K562 (cell line): Measurements from ENCODE around the gene NDUFA13. TPM values are rescaled to one million over a fixed set of nuclear protein-coding genes. Genes with fewer than 3 reads are reported as not detected.

Source experiments
- ATAC-seq: fragments of 200-7000 bp; cut with Tn5 transposase; 3 replicates; pipeline ENCODE4 v1.9.1; 2020; ENCODE audit warnings: moderate library complexity
- BruUV-seq: library from RNA; stranded (reverse); fragments of 400-500 nt; replicated peaks from 2 replicates; lab custom pipeline; 2021; lab: Mats Ljungman, UMichigan
- CTCF ChIA-PET: fragments of 300-600 bp; formaldehyde crosslinking; extraction: SDS; loops from one replicate; lab custom pipeline; 2021; ENCODE audit warnings: low intra/inter-chr PET ratio; lab: Yijun Ruan, JAX
- POLR2A ChIA-PET: fragments of 300-600, 350-650 bp; sonication (Branson Sonifier 250); formaldehyde crosslinking; extraction: SDS; loops from one replicate; lab custom pipeline; 2021; ENCODE audit warnings: antibody characterized with exemption, inconsistent platforms; lab: Yijun Ruan, JAX
- DNase-seq, 4 experiments: peaks; one replicate each; pipeline versions ENCODE4 v3.0.0 to v3.0.0-alpha.2; 2011 to 2018; ENCODE audit warnings: low spot score in 3 of 4, mixed read lengths in 3 of 4; ENCODE audit errors: extremely low read depth in 1 of 4
- FAIRE-seq: peaks from 2 replicates; lab custom pipeline; 2011; peaks lifted over from hg19 to GRCh38; lab: Jason Lieb, UNC
- H2AFZ ChIP-seq: 2 replicates; pipeline ENCODE4 v1.6.0; 2011; ENCODE audit warnings: low read depth, low read length, control low read depth, inconsistent platforms
- H3K27ac ChIP-seq: fragments of 200-600 bp; 3 replicates; pipeline ENCODE4 v1.8.0; 2011; ENCODE audit warnings: low read depth, mild to moderate bottlenecking, control low read depth, inconsistent platforms, low read length, moderate library complexity, mixed read lengths; ENCODE audit errors: extremely low read depth
- H3K27me3 ChIP-seq, 2 experiments: fragments of 300-600 bp in 1 of 2; 2 replicates in 1 of 2; 3 replicates in 1 of 2; pipeline versions ENCODE4 v1.6.0 to v1.8.0; 2011; ENCODE audit warnings: inconsistent platforms in 2 of 2, low read length in 2 of 2, mild to moderate bottlenecking in 1 of 2, mixed read lengths in 1 of 2, moderate library complexity in 1 of 2; ENCODE audit not compliant: control insufficient read depth in 2 of 2, insufficient read depth in 2 of 2
- H3K36me3 ChIP-seq: fragments of 300-600 bp; 3 replicates; pipeline ENCODE4 v1.8.0; 2011; ENCODE audit warnings: mild to moderate bottlenecking, low read length, inconsistent platforms; ENCODE audit not compliant: control insufficient read depth, insufficient read depth
- H3K4me1 ChIP-seq, 2 experiments: fragments of 200-600 bp in 1 of 2; replicated peaks in 1 of 2; 2 replicates in 1 of 2; 3 replicates in 1 of 2; pipeline versions ENCODE4 v1.5.1 to v1.8.0; 2011; ENCODE audit warnings: inconsistent platforms in 2 of 2, low read length in 2 of 2, mild to moderate bottlenecking in 1 of 2, mixed read lengths in 1 of 2, moderate library complexity in 1 of 2; ENCODE audit not compliant: control insufficient read depth in 2 of 2, insufficient read depth in 2 of 2
- H3K4me2 ChIP-seq: 2 replicates; pipeline ENCODE4 v1.6.1; 2011; ENCODE audit warnings: low read length, control low read depth, inconsistent platforms, mixed read lengths; ENCODE audit not compliant: insufficient read depth
- H3K4me3 ChIP-seq: fragments of 200-600 bp; sonication (generic), shearing (Covaris generic); 2 replicates; pipeline ENCODE4 v1.5.1; 2016; ENCODE audit warnings: control low read depth, inconsistent platforms
- H3K79me2 ChIP-seq: fragments of 200-600 bp; 3 replicates; pipeline ENCODE4 v1.8.0; 2011; ENCODE audit warnings: low read length, inconsistent platforms; ENCODE audit not compliant: control insufficient read depth, insufficient read depth
- H3K9ac ChIP-seq, 2 experiments: 2 replicates each; pipeline versions ENCODE4 v1.6.0 to v1.6.1; 2011; ENCODE audit warnings: low read depth in 2 of 2, low read length in 2 of 2, control low read depth in 1 of 2, inconsistent platforms in 1 of 2, mild to moderate bottlenecking in 1 of 2, mixed read lengths in 1 of 2; ENCODE audit not compliant: insufficient read depth in 1 of 2
- H3K9me1 ChIP-seq: one replicate; pipeline ENCODE4 v1.6.0; 2011; ENCODE audit warnings: inconsistent platforms, mild to moderate bottlenecking, low read length, moderate library complexity; ENCODE audit not compliant: control insufficient read depth, insufficient read depth
- H3K9me3 ChIP-seq: replicated peaks from 2 replicates; pipeline ENCODE4 v1.5.1; 2011; ENCODE audit warnings: low read depth, low read length, inconsistent platforms; ENCODE audit not compliant: control insufficient read depth, insufficient read depth
- H4K20me1 ChIP-seq: replicated peaks from 2 replicates; pipeline ENCODE4 v1.6.1; 2011; ENCODE audit warnings: low read length, inconsistent platforms, mixed read lengths; ENCODE audit not compliant: control insufficient read depth, insufficient read depth
- ETV1 ChIP-seq: fragments of 450-650 bp; conservative IDR thresholded peaks from 2 replicates; pipeline ENCODE4 v1.6.1; 2016; ENCODE audit warnings: missing genetic modification characterization, control low read depth, low read depth, missing compliant biosample characterization
- HEY1 ChIP-seq: fragments of 250-450 bp; sonication (Bioruptor Pico); IDR thresholded peaks from 2 replicates; pipeline ENCODE4 v1.5.0; 2020; ENCODE audit warnings: mild to moderate bottlenecking, moderate library complexity, borderline replicate concordance
- POLR2A ChIP-seq: fragments of 450-650 bp; conservative IDR thresholded peaks from 2 replicates; pipeline ENCODE4 v1.6.1; 2016
- POLR2AphosphoS2 ChIP-seq: IDR thresholded peaks from 2 replicates; pipeline ENCODE4 v1.6.1; 2012; ENCODE audit warnings: low read length, improper control_type of control experiment
- POLR2AphosphoS5 ChIP-seq: IDR thresholded peaks from 2 replicates; pipeline ENCODE4 v1.6.1; 2011; ENCODE audit warnings: mild to moderate bottlenecking, low read depth, low read length, moderate library complexity; ENCODE audit not compliant: control insufficient read depth, insufficient read depth
- POLR2G ChIP-seq: fragments of 200-400 bp; formaldehyde crosslinking; IDR thresholded peaks from 2 replicates; pipeline ENCODE4 v1.6.1; 2017; ENCODE audit warnings: low read depth, mild to moderate bottlenecking, antibody characterized with exemption, low read length, moderate library complexity
- PRMT5 ChIP-seq: sonication (generic); formaldehyde crosslinking; IDR thresholded peaks from 2 replicates; pipeline ENCODE4 v1.5.0; 2020; ENCODE audit warnings: missing genetic modification reagents
- RBM22 ChIP-seq: fragments of 200-400 bp; formaldehyde crosslinking; IDR thresholded peaks from 2 replicates; pipeline ENCODE4 v1.6.1; 2018; ENCODE audit warnings: low read length, low read depth; ENCODE audit not compliant: poor library complexity, severe bottlenecking
- RHOXF2B ChIP-seq: fragments of 250-450 bp; sonication (Bioruptor Pico); conservative IDR thresholded peaks from 2 replicates; pipeline ENCODE4 v1.5.1; 2021
- SLC30A9 ChIP-seq: fragments of 250-450 bp; sonication (Bioruptor Pico); IDR thresholded peaks from 2 replicates; pipeline ENCODE4 v1.8.0; 2022; ENCODE audit warnings: mild to moderate bottlenecking, moderate library complexity
- SMARCA4 ChIP-seq: fragments of 450-650 bp; IDR thresholded peaks from 2 replicates; pipeline ENCODE4 v1.6.1; 2016
- SUPT5H ChIP-seq: fragments of 450-650 bp; IDR thresholded peaks from 2 replicates; pipeline ENCODE4 v1.6.1; 2016
- ZNF75A ChIP-seq: fragments of 450-650 bp; formaldehyde crosslinking; IDR thresholded peaks from 2 replicates; pipeline ENCODE4 v1.4.0; 2020; ENCODE audit warnings: mild to moderate bottlenecking
- WGBS: fragments of 100-300 bp; shearing (Covaris generic); methylation state at CpG from one replicate; pipeline ENCODE4 v1.1.6; 2016; ENCODE audit warnings: low coverage, mixed read lengths; ENCODE audit not compliant: insufficient coverage; ENCODE audit errors: missing lambda C conversion rate; 5-methylcytosine and 5-hydroxymethylcytosine counted together
- in situ Hi-C: fragments of 300-500 bp; cut with MboI; formaldehyde crosslinking; loops from 4 replicates; pipeline ENCODE4 v1.15.0; 2018; ENCODE audit warnings: inconsistent platforms, mixed read lengths
- intact Hi-C: fragments of 100-400 bp; cut with micrococcal nuclease; formaldehyde crosslinking; loops from 2 replicates; pipeline ENCODE4 v1.14.2; 2022
- polyA plus RNA-seq, 8 experiments: library from polyadenylated mRNA; depleted of rRNA in 4 of 8; stranded (reverse) in 5 of 8; unstranded in 3 of 8; fragments of >200 nt; fragmentation: Nextera tagmentation in 2 of 8; fragmentation: Illumina TruSeq in 1 of 8; extraction: Ambion mirVana in 2 of 8; extraction: Trizol in 1 of 8; gene quantifications; 2 replicates each; pipeline versions ENCODE4 v1.2.1 to v1.2.3, GENCODE V29; 2011 to 2014; ENCODE audit warnings: inconsistent platforms in 1 of 8, missing spikeins in 1 of 8
- total RNA-seq, 7 experiments: library from RNA; depleted of rRNA in 6 of 7; stranded (reverse); fragments of >200 nt in 6 of 7; fragmentation: Illumina TruSeq in 2 of 7; extraction: Trizol in 2 of 7; gene quantifications; 2 replicates each; pipeline versions ENCODE4 v1.2.1 to v1.2.3, GENCODE V29; 2011 to 2021; ENCODE audit warnings: low replicate concordance in 1 of 7
- TF ChIP-seq, protein P1 (sequence below): IDR thresholded peaks from 2 replicates; pipeline ENCODE4 v1.6.1; 2014; ENCODE audit warnings: antibody characterized with exemption
- TF ChIP-seq, protein P2 (sequence below): sonication (generic); formaldehyde crosslinking; IDR thresholded peaks from 2 replicates; pipeline ENCODE4 v1.8.0; 2022; ENCODE audit warnings: mild to moderate bottlenecking, low read depth, missing genetic modification reagents
- TF ChIP-seq, protein P3 (sequence below): fragments of 450-650 bp; IDR thresholded peaks from 2 replicates; pipeline ENCODE4 v1.6.1; 2016; ENCODE audit warnings: mild to moderate bottlenecking
- TF ChIP-seq, protein P4 (sequence below): fragments of 250-450 bp; sonication (Bioruptor Pico); IDR thresholded peaks from 2 replicates; pipeline ENCODE4 v1.5.0; 2021; ENCODE audit warnings: mild to moderate bottlenecking, borderline replicate concordance

NDUFA13 gene
- total and polyA plus RNA-seq, 9 of the 15 experiments (the other 6 are each of a cell fraction or from before 2014, with no cell fraction given) = 146 to 596 (median 429) TPM

DNA sequence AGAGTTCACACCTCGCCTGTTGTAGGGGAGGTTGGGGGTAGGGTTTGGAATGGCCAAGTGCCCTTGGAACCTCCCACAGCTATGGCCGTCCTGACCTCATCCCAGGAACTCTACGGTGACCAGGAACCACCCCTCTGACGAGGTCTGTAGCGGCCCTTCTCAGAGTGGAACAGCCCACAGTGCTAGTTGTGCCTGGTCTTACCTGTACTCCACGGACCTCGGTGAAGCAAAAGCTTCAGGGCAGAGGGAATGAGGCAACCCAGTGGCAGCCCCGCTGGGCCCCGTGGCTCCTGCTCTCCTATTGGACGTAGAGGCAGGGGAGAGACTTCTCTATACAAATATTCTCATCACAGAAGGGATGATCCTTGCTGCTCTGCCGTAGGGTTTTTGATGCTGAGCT lies 7.8 kb upstream of the NDUFA13 start:
- Histone ChIP-seq H3K9ac (no peak overlapping the region; a peak in 1 of 4 replicates), H2AFZ (no peak overlapping the region), H3K4me3 (no peak overlapping the region), H3K9me1 (no peaks in the 10 kb centered on the region), H3K27ac (no peak overlapping the region), H3K4me1 (peaks cover 0 to 10% of the 10 kb centered on the region in 2 experiments; a peak in 1 of 5 replicates), H3K36me3 (peaks cover 44% of the 10 kb centered on the region; the same call in 2 of the 3 replicates), H3K4me2 (no peak overlapping the region), H4K20me1 (no peaks in the 10 kb centered on the region), H3K27me3 (no peaks in the 10 kb centered on the region), H3K9me3 (no peaks in the 10 kb centered on the region), H3K79me2 (no peaks in the 10 kb centered on the region)
- ChIA-PET POLR2A (interaction anchor here (0.6 kb wide), 1 partner anchor 477 kb away, joined by 3 read pairs; no protein-coding TSS in a partner anchor), CTCF (no interaction called here)
- in situ Hi-C loops = no loop called here
- DNase-seq (no peak), ATAC-seq (peak; percentile 46), FAIRE-seq (no peak)
- intact Hi-C loops = no loop called here
- WGBS = 59% methylated on average over 11 of the region's 11 CpGs
- BruUV-seq = no TSS peak
- TF ChIP-seq ZNF75A (CRISPR knock-in tag) = no peak
- TF ChIP-seq, protein P1, sequence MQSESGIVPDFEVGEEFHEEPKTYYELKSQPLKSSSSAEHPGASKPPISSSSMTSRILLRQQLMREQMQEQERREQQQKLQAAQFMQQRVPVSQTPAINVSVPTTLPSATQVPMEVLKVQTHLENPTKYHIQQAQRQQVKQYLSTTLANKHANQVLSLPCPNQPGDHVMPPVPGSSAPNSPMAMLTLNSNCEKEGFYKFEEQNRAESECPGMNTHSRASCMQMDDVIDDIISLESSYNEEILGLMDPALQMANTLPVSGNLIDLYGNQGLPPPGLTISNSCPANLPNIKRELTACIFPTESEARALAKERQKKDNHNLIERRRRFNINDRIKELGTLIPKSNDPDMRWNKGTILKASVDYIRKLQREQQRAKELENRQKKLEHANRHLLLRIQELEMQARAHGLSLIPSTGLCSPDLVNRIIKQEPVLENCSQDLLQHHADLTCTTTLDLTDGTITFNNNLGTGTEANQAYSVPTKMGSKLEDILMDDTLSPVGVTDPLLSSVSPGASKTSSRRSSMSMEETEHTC = no peak
- TF ChIP-seq SLC30A9 (CRISPR knock-in tag) = no peak
- no peak for TF ChIP-seq ETV1 (tag)
- TF ChIP-seq POLR2AphosphoS2 = 0 out of 2 replicates have a peak, but pooled peaks have one; percentile 42
- peak; percentile 15; the same call in 1 of the 2 replicates for TF ChIP-seq SUPT5H
- no peak for TF ChIP-seq SMARCA4
- TF ChIP-seq RBM22 = peak; percentile 21
- peak; percentile 51; the same call in 1 of the 2 replicates for TF ChIP-seq POLR2AphosphoS5
- TF ChIP-seq, protein P2, sequence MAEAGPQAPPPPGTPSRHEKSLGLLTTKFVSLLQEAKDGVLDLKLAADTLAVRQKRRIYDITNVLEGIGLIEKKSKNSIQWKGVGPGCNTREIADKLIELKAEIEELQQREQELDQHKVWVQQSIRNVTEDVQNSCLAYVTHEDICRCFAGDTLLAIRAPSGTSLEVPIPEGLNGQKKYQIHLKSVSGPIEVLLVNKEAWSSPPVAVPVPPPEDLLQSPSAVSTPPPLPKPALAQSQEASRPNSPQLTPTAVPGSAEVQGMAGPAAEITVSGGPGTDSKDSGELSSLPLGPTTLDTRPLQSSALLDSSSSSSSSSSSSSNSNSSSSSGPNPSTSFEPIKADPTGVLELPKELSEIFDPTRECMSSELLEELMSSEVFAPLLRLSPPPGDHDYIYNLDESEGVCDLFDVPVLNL (CRISPR knock-in tag) = no peak
- TF ChIP-seq, protein P3, sequence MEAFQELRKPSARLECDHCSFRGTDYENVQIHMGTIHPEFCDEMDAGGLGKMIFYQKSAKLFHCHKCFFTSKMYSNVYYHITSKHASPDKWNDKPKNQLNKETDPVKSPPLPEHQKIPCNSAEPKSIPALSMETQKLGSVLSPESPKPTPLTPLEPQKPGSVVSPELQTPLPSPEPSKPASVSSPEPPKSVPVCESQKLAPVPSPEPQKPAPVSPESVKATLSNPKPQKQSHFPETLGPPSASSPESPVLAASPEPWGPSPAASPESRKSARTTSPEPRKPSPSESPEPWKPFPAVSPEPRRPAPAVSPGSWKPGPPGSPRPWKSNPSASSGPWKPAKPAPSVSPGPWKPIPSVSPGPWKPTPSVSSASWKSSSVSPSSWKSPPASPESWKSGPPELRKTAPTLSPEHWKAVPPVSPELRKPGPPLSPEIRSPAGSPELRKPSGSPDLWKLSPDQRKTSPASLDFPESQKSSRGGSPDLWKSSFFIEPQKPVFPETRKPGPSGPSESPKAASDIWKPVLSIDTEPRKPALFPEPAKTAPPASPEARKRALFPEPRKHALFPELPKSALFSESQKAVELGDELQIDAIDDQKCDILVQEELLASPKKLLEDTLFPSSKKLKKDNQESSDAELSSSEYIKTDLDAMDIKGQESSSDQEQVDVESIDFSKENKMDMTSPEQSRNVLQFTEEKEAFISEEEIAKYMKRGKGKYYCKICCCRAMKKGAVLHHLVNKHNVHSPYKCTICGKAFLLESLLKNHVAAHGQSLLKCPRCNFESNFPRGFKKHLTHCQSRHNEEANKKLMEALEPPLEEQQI = no peak
- peak; percentile 17; the same call in 1 of the 2 replicates for TF ChIP-seq POLR2G
- TF ChIP-seq, protein P4, sequence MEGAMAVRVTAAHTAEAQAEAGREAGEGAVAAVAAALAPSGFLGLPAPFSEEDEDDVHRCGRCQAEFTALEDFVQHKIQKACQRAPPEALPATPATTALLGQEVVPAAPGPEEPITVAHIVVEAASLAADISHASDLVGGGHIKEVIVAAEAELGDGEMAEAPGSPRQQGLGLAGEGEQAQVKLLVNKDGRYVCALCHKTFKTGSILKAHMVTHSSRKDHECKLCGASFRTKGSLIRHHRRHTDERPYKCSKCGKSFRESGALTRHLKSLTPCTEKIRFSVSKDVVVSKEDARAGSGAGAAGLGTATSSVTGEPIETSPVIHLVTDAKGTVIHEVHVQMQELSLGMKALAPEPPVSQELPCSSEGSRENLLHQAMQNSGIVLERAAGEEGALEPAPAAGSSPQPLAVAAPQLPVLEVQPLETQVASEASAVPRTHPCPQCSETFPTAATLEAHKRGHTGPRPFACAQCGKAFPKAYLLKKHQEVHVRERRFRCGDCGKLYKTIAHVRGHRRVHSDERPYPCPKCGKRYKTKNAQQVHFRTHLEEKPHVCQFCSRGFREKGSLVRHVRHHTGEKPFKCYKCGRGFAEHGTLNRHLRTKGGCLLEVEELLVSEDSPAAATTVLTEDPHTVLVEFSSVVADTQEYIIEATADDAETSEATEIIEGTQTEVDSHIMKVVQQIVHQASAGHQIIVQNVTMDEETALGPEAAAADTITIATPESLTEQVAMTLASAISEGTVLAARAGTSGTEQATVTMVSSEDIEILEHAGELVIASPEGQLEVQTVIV = no peak
- no peak for TF ChIP-seq PRMT5
- no peak for TF ChIP-seq RHOXF2B
- no peak for TF ChIP-seq HEY1 (CRISPR knock-in tag)
- TF ChIP-seq POLR2A = peak; percentile 52; the same call in 1 of the 2 replicates
